GM12878 (cell line): ENCODE measurements around the gene CBR3. TPM values are rescaled to one million over a fixed set of nuclear protein-coding genes. Genes with fewer than 3 reads are reported as not detected.

ENCODE experiments used
- CEBPZ ChIP-seq: fragments of 150-350 bp; IDR thresholded peaks from 2 replicates; pipeline ENCODE4 v1.6.1; 2016; ENCODE audit warnings: low read depth, low read length
- FOS ChIP-seq: IDR thresholded peaks from 3 replicates; pipeline ENCODE4 v1.6.1; 2011; ENCODE audit warnings: borderline replicate concordance; ENCODE audit not compliant: insufficient read length; ENCODE audit errors: extremely low read depth
- HSF1 ChIP-seq: fragments of 150-350 bp; IDR thresholded peaks from 2 replicates; pipeline ENCODE4 v1.6.1; 2014; ENCODE audit warnings: mild to moderate bottlenecking, low read depth, low read length
- IRF3 ChIP-seq: fragments of 450-650 bp; IDR thresholded peaks from 2 replicates; pipeline ENCODE4 v1.6.1; 2014; ENCODE audit warnings: mild to moderate bottlenecking
- MEF2B ChIP-seq: fragments of 450-650 bp; IDR thresholded peaks from 2 replicates; pipeline ENCODE4 v1.6.1; 2018; ENCODE audit warnings: mild to moderate bottlenecking, moderate library complexity; ENCODE audit not compliant: partially characterized antibody, poor library complexity, severe bottlenecking
- POLR2A ChIP-seq: IDR thresholded peaks from 2 replicates; pipeline ENCODE4 v1.6.1; 2011; ENCODE audit warnings: low read depth, mild to moderate bottlenecking, low read length
- POLR2AphosphoS2 ChIP-seq: IDR thresholded peaks from 2 replicates; pipeline ENCODE4 v1.6.1; 2011; ENCODE audit warnings: low read depth, mild to moderate bottlenecking, low read length, improper control_type of control experiment, moderate library complexity
- POLR2AphosphoS5 ChIP-seq: IDR thresholded peaks from 2 replicates; pipeline ENCODE4 v1.6.1; 2011; ENCODE audit warnings: mild to moderate bottlenecking, low read length, inconsistent platforms
- RAD51 ChIP-seq: fragments of 450-650 bp; IDR thresholded peaks from 2 replicates; pipeline ENCODE4 v1.6.1; 2016; ENCODE audit warnings: moderate library complexity, mild to moderate bottlenecking, inconsistent platforms
- RBBP5 ChIP-seq: fragments of 200-600 bp; sonication (generic); conservative IDR thresholded peaks from 2 replicates; pipeline ENCODE4 v1.6.1; 2016
- REST ChIP-seq: IDR thresholded peaks from 2 replicates; pipeline ENCODE4 v1.6.1; 2012; ENCODE audit warnings: mild to moderate bottlenecking, low read depth, low read length
- SMAD5 ChIP-seq: IDR thresholded peaks from 2 replicates; pipeline ENCODE4 v1.6.1; 2016; ENCODE audit warnings: antibody characterized with exemption, low read depth
- SPI1 ChIP-seq: IDR thresholded peaks from 2 replicates; pipeline ENCODE4 v1.6.1; 2011; ENCODE audit warnings: low read depth, mild to moderate bottlenecking, low read length, moderate library complexity, borderline replicate concordance; ENCODE audit not compliant: insufficient read depth
- ZNF207 ChIP-seq: fragments of 450-650 bp; IDR thresholded peaks from 2 replicates; pipeline ENCODE4 v1.6.1; 2014; ENCODE audit warnings: antibody characterized with exemption, mild to moderate bottlenecking, borderline replicate concordance
- polyA plus RNA-seq, 11 experiments: library from polyadenylated mRNA; depleted of rRNA in 4 of 11; unstranded in 6 of 11; stranded (reverse) in 5 of 11; fragments of >200 nt; fragmentation: Nextera tagmentation in 4 of 11; fragmentation: Illumina TruSeq in 1 of 11; extraction: Ambion mirVana in 4 of 11; extraction: Trizol in 1 of 11; gene quantifications; 1 replicate in 1 of 11; 2 replicates in 10 of 11; pipeline versions ENCODE4 v1.2.1 to v1.2.3, GENCODE V29; 2011 to 2016; ENCODE audit warnings: inconsistent platforms in 2 of 11, missing spikeins in 2 of 11, low read depth in 1 of 11
- total RNA-seq, 4 experiments: library from RNA; depleted of rRNA in 3 of 4; stranded (reverse); fragments of >200 nt in 3 of 4; fragmentation: Illumina TruSeq in 1 of 4; extraction: Trizol in 1 of 4; gene quantifications; 2 replicates each; pipeline versions ENCODE4 v1.2.1 to v1.2.3, GENCODE V29; 2013 to 2021

Gene CBR3
- total and polyA plus RNA-seq, 10 of the 15 experiments (the other 5 are each of a cell fraction or from before 2014, with no cell fraction given), result 0.48 to 17.2 (median 11.2) TPM

GRCh38 chr21:36149788-36150711 is 15.2 kb downstream of the CBR3 start (continued):
- no peak for TF ChIP-seq REST
- no peak for TF ChIP-seq FOS
- peak; percentile 96 for TF ChIP-seq SPI1
- no peak for TF ChIP-seq RBBP5
- TF ChIP-seq CEBPZ, result no peak
- TF ChIP-seq POLR2AphosphoS2, result no peak
- TF ChIP-seq ZNF207, result no peak
- TF ChIP-seq HSF1, result no peak
- no peak for TF ChIP-seq SMAD5
- no peak for TF ChIP-seq IRF3
- TF ChIP-seq POLR2AphosphoS5, result peak; percentile 69; the same call in 1 of the 2 replicates
- TF ChIP-seq MEF2B, result no peak
- peak; percentile 67 for TF ChIP-seq POLR2A
- TF ChIP-seq RAD51, result no peak
